Calu3 (cell line): Measurements from ENCODE around the gene P3H4. TPM values are rescaled to one million over a fixed set of nuclear protein-coding genes. Genes with fewer than 3 reads are reported as not detected.

Source experiments
- BruUV-seq: library from RNA; stranded (reverse); fragments of 400-500 nt; replicated peaks from 2 replicates; lab custom pipeline; 2021; lab: Mats Ljungman, UMichigan
- CTCF ChIA-PET: fragments of 300-600 bp; sonication (Branson Sonifier 250); formaldehyde crosslinking; loops from one replicate; lab custom pipeline; 2022; ENCODE audit warnings: antibody characterized with exemption; lab: Charles Lee
- DNase-seq: peaks from one replicate; pipeline ENCODE4 v3.0.0; 2022
- H3K27ac Mint-ChIP-seq: one replicate; pipeline ENCODE4 v1.8.0; 2022; ENCODE audit warnings: mixed read lengths; ENCODE audit not compliant: unreplicated experiment
- H3K27me3 Mint-ChIP-seq: one replicate; pipeline ENCODE4 v1.8.0; 2022; ENCODE audit warnings: mixed read lengths; ENCODE audit not compliant: unreplicated experiment
- H3K36me3 Mint-ChIP-seq: one replicate; pipeline ENCODE4 v1.8.0; 2022; ENCODE audit warnings: mild to moderate bottlenecking, moderate library complexity, mixed read lengths; ENCODE audit not compliant: insufficient read depth, unreplicated experiment
- H3K4me1 Mint-ChIP-seq: one replicate; pipeline ENCODE4 v1.8.0; 2022; ENCODE audit warnings: mild to moderate bottlenecking, low read depth, mixed read lengths; ENCODE audit not compliant: unreplicated experiment
- H3K4me3 Mint-ChIP-seq: one replicate; pipeline ENCODE4 v1.8.0; 2022; ENCODE audit warnings: mild to moderate bottlenecking, low read depth, moderate library complexity, mixed read lengths; ENCODE audit not compliant: unreplicated experiment
- H3K9me3 Mint-ChIP-seq: one replicate; pipeline ENCODE4 v1.8.0; 2022; ENCODE audit warnings: low read depth, mixed read lengths; ENCODE audit not compliant: unreplicated experiment
- CTCF ChIP-seq: fragments of 200-600 bp; IDR thresholded peaks from one replicate; pipeline ENCODE4 v1.8.0; 2022; ENCODE audit warnings: antibody characterized with exemption; ENCODE audit not compliant: unreplicated experiment
- intact Hi-C: fragments of 100-400 bp; cut with micrococcal nuclease; formaldehyde crosslinking; loops from one replicate; pipeline ENCODE4 v1.10.0; 2022; ENCODE audit not compliant: unreplicated experiment
- total RNA-seq: library from RNA; stranded (reverse); gene quantifications from 2 replicates; pipeline ENCODE4 v1.2.3, GENCODE V29; 2022

The P3H4 gene
- total RNA-seq, 1 experiment from 2014 or later = 19.9 TPM

GRCh38 chr17:41825175-41825845 lies 13.6 kb upstream of the P3H4 start:
- H3K4me3 Mint-ChIP-seq = no peak overlapping the region
- no TSS peak for BruUV-seq
- no peak for DNase-seq
- H3K9me3 Mint-ChIP-seq = no peaks in the 10 kb centered on the region
- intact Hi-C loops = no loop called here
- H3K4me1 Mint-ChIP-seq = no peaks in the 10 kb centered on the region
- peaks cover 16% of the 10 kb centered on the region for H3K27me3 Mint-ChIP-seq
- peaks cover 29% of the 10 kb centered on the region for H3K36me3 Mint-ChIP-seq
- no peak overlapping the region for H3K27ac Mint-ChIP-seq
- CTCF ChIA-PET = interaction anchor here (0.6 kb wide), 2 partner anchors 97 to 1182 kb away, joined by 3 read pairs; no protein-coding TSS in a partner anchor
- TF ChIP-seq CTCF = no peak

- intact Hi-C loops = no loop called here
- Mint-ChIP-seq H3K4me3 (no peak overlapping the region), H3K9me3 (no peaks in the 10 kb centered on the region), H3K27me3 (peaks cover 29% of the 10 kb centered on the region), H3K36me3 (peaks cover 25% of the 10 kb centered on the region), H3K4me1 (no peaks in the 10 kb centered on the region), H3K27ac (no peak overlapping the region)
- BruUV-seq = no TSS peak
- TF ChIP-seq CTCF = no peak
- CTCF ChIA-PET = interaction anchor here (0.6 to 1.0 kb wide), 3 partner anchors 12 to 1160 kb away, joined by 3 to 5 read pairs (median 3); partner anchors contain the start of gene P3H4
- DNase-seq = no peak
Observed at GRCh38 chr17:41824086-41824485, 12.3 kb upstream of the P3H4 start.

- DNase-seq = no peak
- no TSS peak for BruUV-seq
- intact Hi-C loops = no loop called here
- Mint-ChIP-seq H3K4me1 (no peaks in the 10 kb centered on the region), H3K4me3 (no peak overlapping the region), H3K36me3 (peaks cover 26% of the 10 kb centered on the region), H3K27ac (no peak overlapping the region), H3K9me3 (no peaks in the 10 kb centered on the region), H3K27me3 (peaks cover 34% of the 10 kb centered on the region)
- TF ChIP-seq CTCF = no peak
- CTCF ChIA-PET = interaction anchor here (0.6 to 1.0 kb wide), 3 partner anchors 12 to 1160 kb away, joined by 3 to 5 read pairs (median 3); partner anchors contain the start of gene P3H4
Observed at GRCh38 chr17:41823580-41823979, 11.8 kb upstream of the P3H4 start.

- BruUV-seq = no TSS peak
- Mint-ChIP-seq H3K9me3 (no peaks in the 10 kb centered on the region), H3K4me1 (no peaks in the 10 kb centered on the region), H3K27ac (no peak overlapping the region), H3K27me3 (peaks cover 38% of the 10 kb centered on the region), H3K36me3 (peaks cover 31% of the 10 kb centered on the region), H3K4me3 (no peak overlapping the region)
- intact Hi-C loops = no loop called here
- CTCF ChIA-PET = no interaction called here
- TF ChIP-seq CTCF = no peak
- DNase-seq = no peak
Observed at GRCh38 chr17:41823141-41823524, 11.4 kb upstream of the P3H4 start.
